Central memory CD4-positive, alpha-beta T cell (primary cell): ENCODE measurements around the gene ST6GALNAC6.
"Not testable (repeated sequence)": the region's sequence is repeated elsewhere in the genome, so short reads cannot be mapped to it uniquely, and the experiment has no call there.

ENCODE experiments used
- DNase-seq: peaks from one replicate; pipeline ENCODE4 v3.0.0; 2022

Gene ST6GALNAC6

GRCh38 chr9:127853312-127854183 is 45.9 kb downstream of the ST6GALNAC6 start:
- DNase-seq: no peak

GRCh38 chr9:127852829-127853228 is 46.6 kb downstream of the ST6GALNAC6 start:
- no peak for DNase-seq

- no peak for DNase-seq
Observed at GRCh38 chr9:127850286-127850830, 49.0 kb downstream of the ST6GALNAC6 start.

- no peak for DNase-seq
Observed at GRCh38 chr9:127848756-127849504, 50.5 kb downstream of the ST6GALNAC6 start.

- DNase-seq: no peak
Observed at GRCh38 chr9:127847833-127848755, 51.3 kb downstream of the ST6GALNAC6 start.

- no peak for DNase-seq
Observed at GRCh38 chr9:127847178-127847510, 52.3 kb downstream of the ST6GALNAC6 start.

GRCh38 chr9:127846443-127847177 is 52.8 kb downstream of the ST6GALNAC6 start:
- no peak for DNase-seq

- not testable (repeated sequence) for DNase-seq
Observed at GRCh38 chr9:127845619-127846018, 53.8 kb downstream of the ST6GALNAC6 start.

GRCh38 chr9:127844821-127845359 is 54.5 kb downstream of the ST6GALNAC6 start:
- no peak for DNase-seq

- no peak for DNase-seq
Observed at GRCh38 chr9:127841087-127841835, 58.1 kb downstream of the ST6GALNAC6 start.

GRCh38 chr9:127838375-127839078 is 60.9 kb downstream of the ST6GALNAC6 start:
- no peak for DNase-seq

- no peak for DNase-seq
Observed at GRCh38 chr9:127837346-127837745, 62.1 kb downstream of the ST6GALNAC6 start.

- not testable (repeated sequence) for DNase-seq
Observed at GRCh38 chr9:127836561-127836960, 62.8 kb downstream of the ST6GALNAC6 start.

- DNase-seq: no peak
Observed at GRCh38 chr9:127835991-127836516, 63.3 kb downstream of the ST6GALNAC6 start.
